AG09319 (cell line): ENCODE measurements around the gene PPP1R18.
A peak's percentile ranks its signal among the peaks of the same experiment; 100 is the strongest.
"Not testable (repeated sequence)": the region's sequence is repeated elsewhere in the genome, so short reads cannot be mapped to it uniquely, and the experiment has no call there.

Source experiments
- DNase-seq: peaks from one replicate; pipeline ENCODE4 v3.0.0-alpha.2; 2010; ENCODE audit warnings: low read depth; ENCODE audit errors: extremely low read depth
- TF ChIP-seq, protein P1 (sequence below): IDR thresholded peaks from 2 replicates; pipeline ENCODE4 v1.5.1; 2011; ENCODE audit warnings: low read depth, mild to moderate bottlenecking, inconsistent platforms, low read length, moderate library complexity

The PPP1R18 gene

DNA sequence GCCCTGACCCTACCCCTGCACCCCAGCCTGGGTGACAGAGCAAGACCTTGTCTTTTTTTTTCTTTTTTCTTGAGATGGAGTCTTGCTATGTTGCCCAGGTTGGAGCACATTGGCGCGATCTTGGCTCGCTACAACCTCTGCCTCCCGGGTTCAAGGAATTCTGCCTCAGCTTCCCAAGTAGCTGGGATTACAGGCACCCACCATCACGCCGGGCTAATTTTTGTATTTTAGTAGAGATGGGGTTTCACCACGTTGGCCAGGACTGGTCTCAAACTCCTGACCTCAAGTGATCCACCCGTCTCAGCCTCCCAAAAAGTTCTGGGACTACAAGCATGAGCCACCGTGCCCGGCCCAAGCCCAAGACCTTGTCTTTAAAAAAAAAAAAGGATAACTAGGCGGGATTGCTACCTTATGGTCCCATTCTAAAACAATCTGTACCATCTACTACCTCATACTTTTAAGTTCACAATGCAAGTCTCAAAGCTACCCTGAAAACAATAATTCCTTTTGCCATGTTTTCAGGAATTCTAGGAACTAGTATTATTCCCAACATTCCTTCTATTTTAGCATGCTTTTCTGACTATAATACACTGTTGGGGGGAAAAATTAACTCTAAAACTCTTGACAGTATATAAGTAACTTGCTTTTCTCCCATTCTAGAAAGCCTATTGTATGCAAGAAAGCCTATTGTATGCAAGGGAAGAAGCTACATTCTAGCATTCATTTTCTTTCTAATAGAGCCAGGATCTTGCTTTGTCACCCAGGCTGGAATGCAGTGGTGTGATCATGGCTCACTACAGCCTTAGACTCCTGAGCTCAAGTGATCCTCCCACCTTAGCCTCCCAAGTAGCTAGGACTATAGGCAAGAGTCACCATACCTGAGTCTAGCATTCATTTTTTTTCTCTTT is 40.3 kb upstream of the PPP1R18 start:
- DNase-seq: no peak
- TF ChIP-seq, protein P1, sequence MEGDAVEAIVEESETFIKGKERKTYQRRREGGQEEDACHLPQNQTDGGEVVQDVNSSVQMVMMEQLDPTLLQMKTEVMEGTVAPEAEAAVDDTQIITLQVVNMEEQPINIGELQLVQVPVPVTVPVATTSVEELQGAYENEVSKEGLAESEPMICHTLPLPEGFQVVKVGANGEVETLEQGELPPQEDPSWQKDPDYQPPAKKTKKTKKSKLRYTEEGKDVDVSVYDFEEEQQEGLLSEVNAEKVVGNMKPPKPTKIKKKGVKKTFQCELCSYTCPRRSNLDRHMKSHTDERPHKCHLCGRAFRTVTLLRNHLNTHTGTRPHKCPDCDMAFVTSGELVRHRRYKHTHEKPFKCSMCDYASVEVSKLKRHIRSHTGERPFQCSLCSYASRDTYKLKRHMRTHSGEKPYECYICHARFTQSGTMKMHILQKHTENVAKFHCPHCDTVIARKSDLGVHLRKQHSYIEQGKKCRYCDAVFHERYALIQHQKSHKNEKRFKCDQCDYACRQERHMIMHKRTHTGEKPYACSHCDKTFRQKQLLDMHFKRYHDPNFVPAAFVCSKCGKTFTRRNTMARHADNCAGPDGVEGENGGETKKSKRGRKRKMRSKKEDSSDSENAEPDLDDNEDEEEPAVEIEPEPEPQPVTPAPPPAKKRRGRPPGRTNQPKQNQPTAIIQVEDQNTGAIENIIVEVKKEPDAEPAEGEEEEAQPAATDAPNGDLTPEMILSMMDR: no peak

DNA sequence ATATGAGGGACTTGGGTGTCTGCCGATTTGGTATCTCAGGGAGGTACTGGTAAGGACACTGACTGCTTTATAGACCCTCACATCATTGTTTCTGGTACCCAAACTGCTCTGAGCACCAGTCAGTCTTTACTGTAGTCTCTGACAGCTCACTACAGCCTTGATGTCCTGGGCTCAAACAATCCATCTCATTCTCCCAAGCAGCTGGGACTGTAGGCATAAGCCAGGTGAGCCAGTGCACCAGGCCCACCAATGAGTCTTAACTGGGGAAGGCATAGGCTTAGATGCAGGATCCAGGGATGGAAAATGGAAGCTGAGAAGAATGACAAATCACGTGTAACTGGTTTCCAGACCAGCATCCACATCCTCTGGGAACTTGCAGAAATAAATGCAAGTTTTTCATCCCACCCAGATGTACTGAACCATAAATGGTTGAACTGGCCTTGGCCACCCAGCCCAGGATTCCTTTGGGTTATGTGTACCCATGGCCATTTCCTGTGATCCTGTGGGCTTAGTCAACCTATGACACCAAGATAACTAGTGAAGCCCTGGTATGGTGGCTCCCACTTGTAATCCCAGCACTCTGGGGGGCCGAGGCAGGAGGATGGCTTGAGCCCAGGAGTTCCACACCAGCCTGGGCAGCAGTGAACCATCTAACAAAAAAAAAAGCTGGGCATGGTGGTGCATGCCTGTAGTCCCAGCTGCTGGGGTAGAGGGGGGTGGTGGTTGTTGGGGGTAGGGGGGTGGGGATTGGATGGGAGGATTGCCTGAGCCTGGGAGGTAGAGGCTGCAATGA is 39.5 kb upstream of the PPP1R18 start:
- no peak for DNase-seq
- TF ChIP-seq, protein P1: no peak

DNA sequence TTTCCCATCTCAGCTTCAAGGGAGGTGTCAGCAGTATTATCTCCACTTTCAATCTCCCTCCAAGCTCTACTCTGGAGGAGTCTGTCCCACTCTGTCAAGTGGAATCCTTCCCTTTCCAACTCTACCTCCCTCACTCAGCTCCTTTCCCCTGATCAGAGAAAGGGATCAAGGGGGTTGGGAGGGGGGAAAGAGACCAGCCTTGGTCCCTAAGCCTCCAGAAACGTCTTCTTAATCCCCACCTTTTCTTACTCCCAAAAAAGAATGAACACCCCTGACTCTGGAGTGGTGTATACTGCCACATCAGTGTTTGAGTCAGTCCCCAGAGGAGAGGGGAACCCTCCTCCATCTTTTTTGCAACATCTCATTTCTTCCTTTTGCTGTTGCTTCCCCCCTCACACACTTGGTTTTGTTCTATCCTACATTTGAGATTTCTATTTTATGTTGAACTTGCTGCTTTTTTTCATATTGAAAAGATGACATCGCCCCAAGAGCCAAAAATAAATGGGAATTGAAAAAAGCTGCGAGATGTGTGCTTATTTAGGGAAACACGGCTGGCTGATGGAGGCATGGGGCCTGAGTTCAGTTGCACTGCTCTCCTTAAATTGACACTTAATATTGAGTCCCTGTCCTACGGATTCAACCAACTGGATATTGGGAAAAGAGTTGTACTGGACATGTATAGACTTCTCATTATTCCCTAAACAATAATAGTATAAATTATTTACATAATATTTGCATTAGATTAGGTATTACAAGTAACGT is 38.6 kb upstream of the PPP1R18 start:
- TF ChIP-seq, protein P1: no peak
- DNase-seq: no peak

DNA sequence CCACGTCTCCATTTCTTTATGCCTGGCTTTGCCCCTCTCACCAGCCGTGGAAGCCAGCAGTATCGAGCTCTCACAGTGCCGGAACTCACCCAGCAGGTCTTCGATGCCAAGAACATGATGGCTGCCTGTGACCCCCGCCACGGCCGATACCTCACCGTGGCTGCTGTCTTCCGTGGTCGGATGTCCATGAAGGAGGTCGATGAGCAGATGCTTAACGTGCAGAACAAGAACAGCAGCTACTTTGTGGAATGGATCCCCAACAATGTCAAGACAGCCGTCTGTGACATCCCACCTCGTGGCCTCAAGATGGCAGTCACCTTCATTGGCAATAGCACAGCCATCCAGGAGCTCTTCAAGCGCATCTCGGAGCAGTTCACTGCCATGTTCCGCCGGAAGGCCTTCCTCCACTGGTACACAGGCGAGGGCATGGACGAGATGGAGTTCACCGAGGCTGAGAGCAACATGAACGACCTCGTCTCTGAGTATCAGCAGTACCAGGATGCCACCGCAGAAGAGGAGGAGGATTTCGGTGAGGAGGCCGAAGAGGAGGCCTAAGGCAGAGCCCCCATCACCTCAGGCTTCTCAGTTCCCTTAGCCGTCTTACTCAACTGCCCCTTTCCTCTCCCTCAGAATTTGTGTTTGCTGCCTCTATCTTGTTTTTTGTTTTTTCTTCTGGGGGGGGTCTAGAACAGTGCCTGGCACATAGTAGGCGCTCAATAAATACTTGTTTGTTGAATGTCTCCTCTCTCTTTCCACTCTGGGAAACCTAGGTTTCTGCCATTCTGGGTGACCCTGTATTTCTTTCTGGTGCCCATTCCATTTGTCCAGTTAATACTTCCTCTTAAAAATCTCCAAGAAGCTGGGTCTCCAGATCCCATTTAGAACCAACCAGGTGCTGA is 37.6 kb upstream of the PPP1R18 start:
- not testable (repeated sequence) for DNase-seq

GRCh38 chr6:30723159-30723842 is 36.9 kb upstream of the PPP1R18 start:
- not testable (repeated sequence) for DNase-seq

- TF ChIP-seq, protein P1: peak; percentile 87
- DNase-seq: no peak
These were observed 36.1 kb upstream of the PPP1R18 start for GRCh38 chr6:30722280-30723112.

DNA sequence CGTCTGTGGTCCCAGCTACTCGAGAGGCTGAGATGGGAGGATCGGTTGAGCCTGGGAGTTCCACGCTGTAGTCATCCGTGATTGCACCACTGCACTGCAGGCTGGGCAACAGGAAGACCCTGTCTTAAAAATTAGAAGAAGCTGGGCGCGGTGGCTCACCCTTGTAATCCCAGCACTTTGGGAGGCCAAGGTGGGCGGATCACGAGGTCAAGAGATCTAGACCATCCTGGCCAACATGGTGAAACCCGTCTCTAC is 35.5 kb upstream of the PPP1R18 start:
- not testable (repeated sequence) for DNase-seq
